VCaP (cell line): ENCODE data around the gene NR6A1.

Source experiments
- H3K27ac ChIP-seq: fragments of 450-650 bp; 2 replicates; pipeline ENCODE4 v1.5.1; 2017
- CTCF ChIP-seq: fragments of 450-650 bp; conservative IDR thresholded peaks from 2 replicates; pipeline ENCODE4 v1.5.1; 2017; ENCODE audit warnings: mild to moderate bottlenecking, moderate library complexity

The NR6A1 gene

GRCh38 chr9:124555043-124555442 is 216.1 kb downstream of the NR6A1 start:
- H3K27ac ChIP-seq = no peak overlapping the region
- TF ChIP-seq CTCF = no peak

- no peak for TF ChIP-seq CTCF
- H3K27ac ChIP-seq = no peak overlapping the region
Measured at GRCh38 chr9:124553738-124554137, 217.4 kb downstream of the NR6A1 start.

- no peak overlapping the region; the same call in 1 of the 2 replicates for H3K27ac ChIP-seq
- no peak for TF ChIP-seq CTCF
Measured at GRCh38 chr9:124552273-124552605, 218.9 kb downstream of the NR6A1 start.

GRCh38 chr9:124551472-124552272 is 219.4 kb downstream of the NR6A1 start:
- peak; percentile 95 for TF ChIP-seq CTCF
- H3K27ac ChIP-seq = no peak overlapping the region; the same call in 1 of the 2 replicates

GRCh38 chr9:124550072-124550471 is 221.0 kb downstream of the NR6A1 start:
- TF ChIP-seq CTCF = no peak
- H3K27ac ChIP-seq = no peak overlapping the region

- no peak overlapping the region for H3K27ac ChIP-seq
- no peak for TF ChIP-seq CTCF
Measured at GRCh38 chr9:124549016-124549415, 222.1 kb downstream of the NR6A1 start.

- TF ChIP-seq CTCF = no peak
- H3K27ac ChIP-seq = no peak overlapping the region
Measured at GRCh38 chr9:124544535-124544934, 226.6 kb downstream of the NR6A1 start.
